Left forelimb (tissue), 1 donor: ENCODE measurements around the gene TMEM243.
A peak's percentile ranks its signal among the peaks of the same experiment; 100 is the strongest.
"Not testable (repeated sequence)": the region's sequence is repeated elsewhere in the genome, so short reads cannot be mapped to it uniquely, and the experiment has no call there.

ENCODE experiments used
- DNase-seq: peaks from one replicate; pipeline ENCODE4 v3.0.0-alpha.2; 2018; ENCODE audit warnings: low spot score

Gene TMEM243, protein sequence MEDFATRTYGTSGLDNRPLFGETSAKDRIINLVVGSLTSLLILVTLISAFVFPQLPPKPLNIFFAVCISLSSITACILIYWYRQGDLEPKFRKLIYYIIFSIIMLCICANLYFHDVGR

DNA sequence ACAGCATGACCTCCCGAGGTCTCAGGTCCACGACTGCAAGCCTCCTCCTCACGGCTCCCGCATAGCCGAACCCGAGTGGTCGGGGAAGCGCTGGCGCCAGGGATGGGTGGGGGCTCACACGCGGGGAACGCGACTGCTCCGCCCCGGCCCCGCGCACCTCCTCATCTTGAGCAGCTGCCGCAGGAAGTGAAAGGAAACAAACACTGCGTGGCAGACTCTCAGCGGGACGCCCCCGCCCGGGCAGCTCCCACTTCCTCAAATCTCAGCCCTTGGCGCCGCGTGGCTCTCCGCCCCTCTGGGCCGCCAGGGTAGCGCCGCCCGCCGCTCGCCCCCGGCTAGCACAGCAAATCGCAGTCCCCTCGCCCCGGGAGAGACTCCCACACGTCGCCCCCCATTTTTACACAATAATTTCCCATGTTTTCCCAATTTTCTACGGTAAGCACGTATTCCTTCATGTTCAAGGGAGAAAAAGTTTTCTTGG, at the start of gene TMEM243:
Gene TMEM243, minus strand, starts transcription at position 188 of the 481 bp plus-strand sequence. CDS start 229 bp downstream, outside the sequence.
- peak; percentile 87 for DNase-seq

DNA sequence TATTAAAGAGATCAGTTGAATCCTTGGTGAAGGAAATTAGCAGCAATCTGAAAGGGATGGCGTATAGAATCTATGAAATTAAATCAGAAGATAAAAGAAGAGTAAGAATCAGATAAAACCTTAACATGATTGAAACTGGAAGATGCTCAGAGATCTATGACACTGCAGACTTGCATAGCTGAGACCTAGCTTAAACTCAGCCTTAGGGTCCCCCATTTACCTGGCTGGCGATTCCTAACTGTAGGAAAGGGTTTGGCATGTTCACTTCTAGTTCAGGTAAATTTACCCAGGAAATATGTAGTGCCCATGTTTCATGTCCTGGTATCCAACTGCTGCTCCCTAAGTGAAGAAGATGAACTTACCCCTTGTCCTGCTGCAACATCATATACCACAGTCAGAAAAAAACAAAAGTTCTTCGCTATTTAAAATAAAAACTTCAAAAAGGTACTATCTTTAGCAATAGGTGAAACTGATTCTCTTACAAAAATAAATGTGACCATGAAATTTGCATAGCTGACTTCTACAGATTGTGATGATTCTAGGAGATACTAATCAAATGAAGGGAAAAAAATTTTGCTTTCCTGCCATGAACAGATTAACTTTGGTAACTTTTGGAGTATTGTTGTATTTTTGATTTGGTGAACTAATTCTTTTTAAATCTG, 47.8 kb upstream of the TMEM243 start:
- no peak for DNase-seq

DNA sequence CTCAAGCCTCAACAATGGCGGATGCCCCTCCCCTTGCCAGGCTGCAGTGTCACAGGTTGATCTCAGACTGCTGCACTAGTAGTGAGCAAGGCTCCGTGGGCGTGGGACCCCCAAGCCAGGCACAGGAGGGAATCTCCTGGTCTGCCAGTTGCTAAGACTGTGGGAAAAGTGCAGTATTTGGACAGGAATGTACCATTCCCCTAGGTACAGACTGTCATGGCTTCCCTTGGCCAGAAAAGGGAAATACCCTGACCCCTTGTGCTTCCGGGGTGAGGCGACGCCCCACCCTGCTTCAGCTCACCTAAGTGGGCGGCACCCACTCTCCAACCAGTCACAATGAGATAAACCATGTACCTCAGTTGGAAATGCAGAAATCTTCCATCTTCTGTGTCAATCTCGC, 44.0 kb upstream of the TMEM243 start:
- no peak for DNase-seq

DNA sequence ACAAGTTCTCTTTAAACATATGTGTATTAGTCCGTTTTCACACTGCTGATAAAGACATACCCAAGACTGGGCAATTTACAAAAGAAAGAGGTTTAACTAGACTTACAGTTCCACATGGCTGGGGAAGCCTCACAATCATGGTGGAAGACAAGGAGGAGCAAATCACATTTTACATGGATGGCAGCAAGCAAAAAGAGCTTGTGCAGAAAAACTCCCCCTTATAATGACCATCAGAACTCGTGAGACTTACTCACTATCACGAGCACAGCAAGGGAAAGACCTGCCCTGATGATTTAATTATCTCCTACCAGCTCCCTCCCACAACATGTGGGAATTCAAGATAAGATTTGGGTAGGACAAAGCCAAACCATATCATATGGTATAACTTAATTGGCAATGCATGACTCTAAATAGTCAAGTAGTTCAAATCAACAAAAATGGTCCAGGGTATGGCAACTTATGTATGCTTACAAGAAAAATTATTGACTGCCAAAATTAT, 34.1 kb upstream of the TMEM243 start:
- DNase-seq: no peak

DNA sequence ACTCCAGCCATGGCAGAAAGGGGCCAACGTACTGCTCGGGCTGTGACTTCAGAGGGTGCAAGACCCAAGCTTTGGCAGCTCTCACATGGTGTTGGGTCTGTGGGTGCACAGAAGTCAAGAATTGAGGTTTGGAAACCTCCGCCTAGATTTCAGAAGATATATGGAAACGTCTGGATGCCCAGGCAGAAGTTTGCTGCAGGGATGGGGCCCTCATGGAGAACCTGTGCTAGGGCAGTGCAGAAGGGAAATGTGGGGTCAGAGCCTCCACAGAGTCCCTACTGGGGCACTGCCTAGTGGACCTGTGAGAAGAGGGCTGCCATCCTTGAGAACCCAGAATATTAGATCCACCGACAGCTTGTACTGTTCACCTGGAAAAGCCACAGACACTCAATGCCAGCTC, 26.1 kb upstream of the TMEM243 start:
- not testable (repeated sequence) for DNase-seq

DNA sequence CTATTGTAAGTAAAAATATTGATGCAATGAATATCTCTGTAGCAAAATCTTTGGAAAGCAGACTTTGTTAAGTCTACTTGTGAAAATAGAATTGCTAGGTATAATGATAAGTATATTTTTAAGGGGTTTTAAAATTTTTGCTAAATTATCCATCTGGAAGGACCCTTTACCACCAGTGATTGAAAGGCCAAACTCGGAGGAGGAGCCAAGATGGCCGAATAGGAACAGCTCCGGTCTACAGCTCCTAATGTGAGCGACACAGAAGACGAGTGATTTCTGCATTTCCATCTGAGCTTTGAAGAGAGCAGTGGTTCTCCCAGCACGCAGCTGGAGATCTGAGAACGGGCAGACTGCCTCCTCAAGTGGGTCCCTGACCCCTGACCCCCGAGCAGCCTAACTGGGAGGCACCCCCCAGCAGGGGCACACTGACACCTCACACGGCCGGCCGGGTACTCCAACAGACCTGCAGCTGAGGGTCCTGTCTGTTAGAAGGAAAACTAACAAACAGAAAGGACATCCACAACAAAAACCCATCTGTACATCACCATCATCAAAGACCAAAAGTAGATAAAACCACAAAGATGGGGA, 19.0 kb upstream of the TMEM243 start:
- DNase-seq: not testable (repeated sequence)

DNA sequence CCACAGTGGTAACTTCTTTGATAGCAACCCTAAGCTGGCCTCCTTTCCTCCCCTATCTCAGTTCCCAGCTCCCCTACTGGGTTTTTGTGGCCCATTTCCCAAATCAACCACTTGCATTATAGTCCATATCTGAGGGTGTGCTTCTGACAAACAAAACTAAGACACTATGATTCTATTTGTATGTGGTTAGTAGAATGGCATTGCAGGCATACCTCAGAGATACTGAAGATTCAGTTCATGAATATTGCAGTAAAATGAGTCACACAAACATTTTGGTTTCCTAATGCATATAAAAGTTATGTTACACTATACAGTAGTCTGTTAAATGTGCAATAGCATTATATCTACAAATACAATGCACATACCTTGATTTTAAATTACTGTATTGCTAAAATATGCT, 15.4 kb upstream of the TMEM243 start:
- no peak for DNase-seq

DNA sequence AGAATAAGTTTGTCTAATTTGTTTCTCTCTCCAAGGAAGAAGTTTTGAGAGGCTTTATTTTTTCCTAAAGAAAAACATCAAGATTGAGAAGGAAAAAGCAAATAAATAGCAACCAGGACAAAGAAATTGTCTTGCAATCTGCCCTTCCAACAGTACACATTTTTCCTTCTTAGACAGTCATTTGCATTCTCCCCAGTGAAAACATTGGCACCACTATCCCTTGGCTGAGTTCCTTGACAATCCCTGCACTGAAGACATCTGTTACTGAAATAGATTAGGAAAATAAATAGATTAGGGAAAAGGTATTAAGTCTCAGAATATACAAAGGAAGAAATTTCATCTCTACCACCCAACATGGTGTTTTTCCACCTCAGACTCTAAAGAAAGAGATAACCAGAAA, 12.2 kb upstream of the TMEM243 start:
- no peak for DNase-seq

DNA sequence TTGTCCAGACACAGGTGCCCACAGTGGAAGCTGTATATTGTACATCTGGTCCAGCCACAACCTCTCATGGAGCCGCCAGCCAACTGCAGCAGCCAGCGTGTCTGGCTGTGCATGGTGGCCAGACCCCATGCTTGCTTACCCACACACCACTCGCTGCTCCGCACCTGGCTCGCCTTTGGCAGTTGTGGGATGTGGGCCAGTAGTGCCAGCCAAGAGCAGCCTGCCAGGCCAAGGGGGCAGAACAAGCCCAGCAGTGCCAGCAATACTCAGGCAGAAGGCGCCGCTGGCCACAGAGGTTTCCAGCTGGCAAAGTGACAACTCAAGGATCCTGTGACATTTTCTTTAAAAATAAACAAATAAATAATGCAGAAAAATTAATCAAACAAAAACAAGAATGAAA, 11.7 kb upstream of the TMEM243 start:
- DNase-seq: no peak

DNA sequence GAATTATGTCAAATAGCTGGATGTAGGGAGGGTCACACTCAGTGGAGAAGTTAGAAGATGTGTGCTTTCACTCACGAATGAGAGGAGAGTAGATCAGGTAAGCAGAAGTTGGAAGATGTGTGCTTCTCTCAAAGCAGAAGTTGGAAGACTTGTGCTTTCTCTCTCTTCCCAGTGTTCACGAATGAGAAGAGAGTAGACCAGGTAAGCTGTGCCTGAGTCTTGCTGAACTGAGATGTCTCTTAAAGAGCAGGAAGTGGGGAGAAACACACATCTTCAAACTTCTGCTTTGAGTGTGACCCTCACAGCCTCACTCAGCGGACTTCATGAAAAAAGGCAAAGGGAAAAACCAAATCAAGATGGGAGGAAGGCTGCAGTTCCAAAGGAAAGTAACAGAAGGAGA, 7.0 kb upstream of the TMEM243 start:
- DNase-seq: no peak

DNA sequence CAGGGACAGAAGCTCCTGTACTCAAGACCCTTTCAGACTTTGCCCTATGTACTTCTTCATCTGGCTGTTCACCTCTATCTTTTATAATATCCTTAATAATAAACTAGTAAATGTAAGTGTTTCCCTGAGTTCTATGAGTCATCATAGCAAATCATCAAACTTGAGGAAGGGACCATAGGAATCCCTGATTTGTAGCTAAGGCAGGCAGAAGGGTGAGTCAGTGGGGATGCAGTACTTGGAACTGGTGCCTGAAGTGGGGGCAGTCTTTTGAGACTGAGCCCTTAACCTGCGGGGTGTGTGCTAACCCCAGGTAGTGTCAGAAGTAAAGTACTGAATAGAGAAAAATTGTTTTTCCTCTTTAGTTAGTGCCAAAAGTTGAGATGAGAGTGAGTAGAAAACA, 6.2 kb upstream of the TMEM243 start:
- DNase-seq: no peak

DNA sequence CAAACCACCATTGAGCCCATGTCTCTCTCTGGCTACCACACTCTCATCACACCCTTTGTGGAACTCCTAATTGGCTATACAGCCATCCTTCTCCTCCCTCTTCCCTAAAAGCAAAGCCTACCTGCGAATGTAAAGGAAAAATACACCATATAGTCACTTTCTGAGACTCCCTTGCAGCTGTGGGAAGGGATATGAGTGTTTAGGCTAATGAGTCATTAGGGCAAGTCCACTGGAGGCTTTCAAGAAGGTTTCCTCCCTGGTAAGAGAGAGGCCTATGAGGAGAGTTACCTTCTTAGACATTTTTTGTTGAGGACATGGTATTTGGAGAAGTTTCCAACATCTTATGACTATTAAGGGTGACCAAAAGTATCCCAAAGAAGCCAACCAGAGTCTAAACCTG, 4.1 kb upstream of the TMEM243 start:
- no peak for DNase-seq

DNA sequence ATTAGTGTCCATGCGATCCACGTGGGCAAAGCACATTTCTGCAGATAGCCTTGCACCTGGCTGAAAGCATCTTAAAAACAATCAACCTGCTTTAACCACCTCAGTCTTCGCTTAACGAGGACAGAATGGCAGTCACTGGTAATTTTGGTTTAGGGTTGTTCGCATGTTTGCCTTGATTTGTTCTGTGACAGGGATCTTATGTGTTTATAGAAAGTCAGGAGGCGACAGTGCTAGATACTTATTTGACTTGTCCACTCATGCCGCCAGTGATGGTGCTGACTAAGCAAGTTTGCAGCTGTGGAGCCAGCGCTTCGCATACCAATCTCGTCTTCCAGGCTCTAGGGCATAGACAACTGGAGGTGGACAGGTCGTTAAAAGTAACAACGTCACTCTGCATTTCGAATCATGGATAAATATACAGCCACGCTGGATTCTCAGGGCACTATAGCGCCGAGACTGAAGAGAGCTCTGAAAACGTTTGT, 1.2 kb upstream of the TMEM243 start:
- no peak for DNase-seq

DNA sequence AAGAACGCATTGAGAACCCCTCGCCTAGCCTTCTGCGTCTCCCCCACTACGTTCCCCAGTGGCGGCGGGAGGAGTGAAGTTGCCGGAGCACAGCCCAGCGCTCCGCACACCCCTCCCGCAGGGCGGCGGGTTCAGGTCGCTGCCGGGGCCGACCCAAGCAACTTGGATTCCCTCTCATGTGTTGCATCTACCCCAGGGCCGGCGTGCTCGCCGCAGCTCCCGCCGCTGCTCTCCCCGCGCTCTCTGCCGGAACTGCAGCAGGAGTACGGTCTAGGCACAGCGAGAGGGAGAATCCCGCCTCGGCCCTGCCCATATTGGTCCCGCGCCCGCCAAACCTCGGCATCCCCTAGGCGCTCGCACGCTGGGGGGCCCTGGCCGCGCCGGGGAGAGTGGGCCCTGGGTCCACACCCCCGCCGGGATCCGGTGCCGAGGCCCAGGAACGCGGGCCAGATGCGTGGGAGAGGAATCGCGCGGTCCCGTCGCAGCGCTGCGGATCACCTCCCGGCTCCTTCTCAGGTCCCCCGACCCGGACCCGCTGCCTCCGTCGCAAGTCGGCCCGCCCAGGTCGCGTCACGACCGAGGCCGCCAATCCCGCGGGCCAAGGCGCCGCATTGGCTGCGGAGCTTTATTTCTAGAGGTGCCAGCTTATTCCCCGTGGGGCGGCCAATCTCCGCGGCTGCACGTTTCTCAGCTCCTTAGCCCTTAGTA, 648 bp upstream of the TMEM243 start:
- peak; percentile 85 for DNase-seq

DNA sequence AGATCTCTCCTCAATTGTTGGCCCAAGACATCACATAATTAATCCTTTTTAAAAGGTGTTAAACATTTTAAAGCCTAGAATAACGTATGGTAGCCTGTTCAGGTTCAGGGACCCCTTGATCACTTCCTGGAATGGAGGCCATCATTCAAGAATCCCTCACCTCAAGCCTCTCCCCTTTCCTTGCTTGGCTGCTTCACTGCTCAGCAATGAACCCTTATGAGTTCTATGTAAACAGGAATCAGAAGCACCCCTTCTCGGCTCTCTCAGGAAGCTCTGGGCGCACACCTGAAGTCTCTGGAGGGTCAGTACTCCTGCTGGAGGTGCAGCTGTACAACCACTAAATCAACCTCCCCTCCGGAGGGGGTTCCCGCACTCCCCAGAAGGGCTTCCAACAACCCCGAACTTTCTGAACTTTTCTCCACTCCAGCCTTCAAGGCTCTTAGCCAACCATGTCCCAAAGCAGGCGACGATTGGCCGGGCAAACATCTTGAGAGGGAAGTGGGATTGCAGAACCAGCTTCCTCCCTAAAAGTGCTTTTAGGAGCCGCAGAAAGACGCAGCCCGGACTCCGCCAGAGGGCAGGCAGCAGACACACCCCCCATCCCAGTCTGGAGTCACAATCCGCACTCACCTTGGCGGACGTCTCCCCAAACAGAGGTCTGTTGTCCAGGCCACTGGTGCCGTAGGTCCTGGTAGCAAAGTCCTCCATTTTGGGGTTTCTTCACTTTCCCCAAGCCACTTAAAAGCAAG, 562 bp downstream of the TMEM243 start:
- DNase-seq: peak; percentile 74

DNA sequence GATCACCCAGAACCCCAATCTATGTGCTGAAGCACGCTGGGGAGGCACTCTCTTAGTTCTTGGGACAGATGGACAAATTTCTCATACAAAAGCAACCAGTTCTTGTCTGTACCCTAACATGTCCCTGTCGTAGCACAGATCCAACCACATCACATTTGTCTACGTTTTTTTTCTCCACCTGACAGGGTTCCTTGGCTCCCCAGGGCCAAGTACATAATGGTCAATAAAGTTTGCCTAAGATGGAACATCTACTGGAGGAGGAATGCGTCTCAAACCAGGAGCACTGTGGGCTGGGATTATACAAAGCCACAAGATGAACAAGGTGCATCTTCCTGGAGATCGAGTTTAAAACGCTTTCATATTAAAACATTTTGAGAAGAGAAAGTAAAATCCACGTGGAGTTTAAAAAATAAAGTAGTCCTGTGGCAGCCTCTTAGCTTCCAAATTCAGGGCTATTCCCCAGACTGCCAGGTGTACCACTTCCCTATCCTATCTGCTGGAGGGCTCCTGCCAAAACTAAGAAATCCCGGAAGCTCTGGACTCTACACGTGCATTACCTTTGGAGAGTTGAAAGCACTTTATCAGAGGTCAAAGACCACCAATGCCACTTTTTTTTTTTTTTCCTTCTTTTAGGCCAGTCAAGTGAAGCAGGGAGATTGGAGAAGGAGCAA, 1.4 kb downstream of the TMEM243 start:
- DNase-seq: no peak

DNA sequence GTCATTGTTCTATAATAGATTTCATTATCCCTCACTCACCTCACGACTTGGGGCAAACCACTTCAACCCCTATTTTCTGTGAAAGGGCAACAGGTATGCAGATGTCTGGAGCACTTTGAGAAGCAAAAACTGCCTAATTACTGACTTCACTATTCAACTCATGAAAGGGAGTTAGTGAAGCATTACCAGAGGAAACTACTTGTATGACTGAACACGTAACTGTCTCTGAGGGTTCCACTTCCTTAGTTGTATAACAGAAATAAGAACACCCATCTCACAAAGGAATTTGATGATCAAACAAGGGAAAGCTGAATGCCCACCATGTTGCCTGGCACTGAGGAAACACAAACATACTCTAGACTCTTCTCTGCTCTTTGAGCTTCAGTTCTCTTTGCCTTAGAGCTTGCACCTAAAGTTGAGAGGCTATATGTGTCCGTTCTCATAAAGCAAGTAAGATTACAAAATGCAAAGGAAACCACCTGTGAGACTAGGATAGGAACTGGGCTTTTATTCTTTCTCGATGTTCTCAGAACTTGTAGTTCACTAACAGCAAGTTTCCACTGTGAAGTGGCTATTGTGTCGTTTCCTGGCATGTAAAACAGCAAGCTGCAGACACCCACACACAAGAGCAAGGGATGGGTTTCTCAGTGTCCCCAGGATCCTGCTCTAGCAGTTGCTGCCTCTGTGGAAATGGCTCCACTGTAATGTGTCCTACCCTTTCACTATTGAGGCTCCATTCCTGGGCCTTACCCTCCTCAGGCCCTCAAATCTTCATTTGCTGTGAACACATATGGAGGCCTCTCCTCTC, 2.6 kb downstream of the TMEM243 start:
- no peak for DNase-seq

DNA sequence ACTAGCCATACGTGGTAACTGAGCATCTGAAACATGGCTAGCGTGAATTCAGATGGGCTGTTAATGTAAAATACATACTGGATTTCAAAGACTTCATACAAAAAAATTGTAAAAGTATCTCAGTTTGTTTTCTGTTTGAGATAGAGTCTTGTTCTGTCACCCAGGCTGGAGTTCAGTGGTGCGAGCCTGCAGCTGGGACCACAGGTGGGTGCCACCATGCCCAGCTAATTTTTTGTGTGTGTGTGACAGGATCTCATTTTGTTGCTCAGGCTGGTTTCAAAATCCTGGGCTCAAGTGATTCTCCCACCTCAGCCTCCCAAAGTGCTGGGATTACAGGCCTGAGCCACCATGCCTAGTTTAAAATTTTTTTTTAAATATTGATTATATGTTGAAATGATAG, 4.5 kb downstream of the TMEM243 start:
- no peak for DNase-seq

DNA sequence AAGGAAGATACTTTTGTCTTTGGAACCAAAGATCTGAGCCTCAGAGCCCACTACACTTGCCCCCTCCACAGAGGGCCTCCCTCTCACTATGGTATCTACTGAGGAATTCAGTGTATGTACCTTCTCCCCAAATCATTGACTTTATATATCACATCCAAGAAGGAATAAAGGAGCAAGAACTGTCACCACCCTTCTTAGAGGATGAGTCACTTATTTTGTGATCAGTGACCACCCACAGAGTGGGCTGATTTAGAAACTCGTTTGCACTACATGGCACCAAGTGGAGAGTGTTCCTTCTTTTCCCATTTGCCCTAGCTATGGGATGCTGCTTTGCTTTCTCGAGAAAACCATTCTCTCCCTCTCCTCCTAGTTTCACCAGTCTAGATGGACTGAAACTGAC, 5.7 kb downstream of the TMEM243 start:
- DNase-seq: no peak

DNA sequence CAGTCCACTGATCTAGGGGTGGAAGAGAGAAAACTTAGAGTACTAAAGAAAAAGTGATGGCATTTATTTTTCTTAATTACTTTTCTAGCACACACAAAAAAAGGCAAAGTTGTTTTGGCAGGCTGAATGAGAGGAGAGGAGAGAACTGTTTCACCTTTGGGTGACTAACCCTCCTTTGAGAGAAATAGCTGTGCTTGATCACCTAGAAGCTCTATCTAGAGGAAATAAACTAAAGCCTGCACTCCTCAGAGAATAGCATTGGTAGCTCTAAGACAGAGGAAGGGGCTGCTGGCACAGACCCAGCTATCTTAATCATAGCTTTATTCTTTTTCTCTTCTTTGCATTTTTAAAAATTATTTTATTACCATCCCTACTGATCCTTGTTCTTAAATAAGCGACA, 6.3 kb downstream of the TMEM243 start:
- no peak for DNase-seq

DNA sequence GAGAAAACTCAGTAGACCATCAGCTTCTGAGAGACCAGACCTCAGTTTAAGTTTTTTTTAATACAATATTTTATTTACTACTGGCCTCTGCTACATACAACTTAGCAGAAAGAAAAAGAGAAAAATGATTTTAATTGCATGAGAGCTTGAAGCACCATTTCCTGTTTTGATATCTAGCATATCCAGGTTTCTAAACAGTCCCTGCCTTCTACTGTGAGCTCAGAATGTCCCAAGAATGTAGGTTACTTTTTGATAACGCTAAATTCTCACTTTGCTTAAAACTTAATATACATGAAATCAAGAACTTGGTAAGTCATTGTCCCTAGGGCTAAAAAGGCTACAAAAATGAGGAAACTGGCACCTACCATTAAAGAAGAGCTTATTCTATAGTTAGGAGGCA, 7.0 kb downstream of the TMEM243 start:
- no peak for DNase-seq
